CD14-positive monocyte (primary cell): ENCODE measurements around the gene APOD. TPM values are rescaled to one million over a fixed set of nuclear protein-coding genes. Genes with fewer than 3 reads are reported as not detected.
A peak's percentile ranks its signal among the peaks of the same experiment; 100 is the strongest.

Experiments used
- DNase-seq, 3 donors: peaks; one replicate each; pipeline ENCODE4 v3.0.0-alpha.2; 2011 to 2022
- H2AFZ ChIP-seq: 2 replicates; pipeline ENCODE4 v1.6.0; 2012; ENCODE audit warnings: mild to moderate bottlenecking, low read depth, low read length, inconsistent platforms; ENCODE audit not compliant: insufficient read depth, poor library complexity, severe bottlenecking
- H3K27ac ChIP-seq, 2 donors: 1 replicate in 1 of 2; 2 replicates in 1 of 2; pipeline ENCODE4 v1.5.1; 2012 to 2013; ENCODE audit warnings: low read length in 2 of 2, control low read depth in 1 of 2, inconsistent platforms in 1 of 2, low read depth in 1 of 2, mild to moderate bottlenecking in 1 of 2
- H3K27me3 ChIP-seq, 2 donors: one replicate each; pipeline versions ENCODE4 v1.6.0 to v1.6.1; 2011 to 2013; ENCODE audit warnings: low read length in 2 of 2; ENCODE audit not compliant: control insufficient read depth in 2 of 2, insufficient read depth in 2 of 2
- H3K36me3 ChIP-seq, 2 donors: replicated peaks in 1 of 2; 1 replicate in 1 of 2; 2 replicates in 1 of 2; pipeline versions ENCODE4 v1.5.1 to v1.6.1; 2012 to 2013; ENCODE audit warnings: low read length in 2 of 2, control low read depth in 1 of 2, inconsistent platforms in 1 of 2, mild to moderate bottlenecking in 1 of 2; ENCODE audit not compliant: insufficient read depth in 2 of 2, control insufficient read depth in 1 of 2
- H3K4me1 ChIP-seq, 2 donors: 1 replicate in 1 of 2; 2 replicates in 1 of 2; pipeline versions ENCODE4 v1.5.1 to v1.6.1; 2012 to 2013; ENCODE audit warnings: low read length in 2 of 2, control low read depth in 1 of 2, inconsistent platforms in 1 of 2, mild to moderate bottlenecking in 1 of 2, moderate library complexity in 1 of 2; ENCODE audit not compliant: insufficient read depth in 2 of 2, control insufficient read depth in 1 of 2
- H3K4me2 ChIP-seq: replicated peaks from 2 replicates; pipeline ENCODE3; 2012; ENCODE audit warnings: low read length, moderate library complexity, mild to moderate bottlenecking; ENCODE audit not compliant: poor library complexity, severe bottlenecking; ENCODE audit errors: extremely low read depth
- H3K4me3 ChIP-seq, 3 experiments: fragments of 200-600 bp in 1 of 3; sonication (generic) in 1 of 3; replicated peaks in 1 of 3; 1 replicate in 2 of 3; 2 replicates in 1 of 3; pipeline ENCODE4 v1.5.1; 2011 to 2013; ENCODE audit warnings: low read length in 3 of 3, mild to moderate bottlenecking in 3 of 3, control low read depth in 2 of 3, low read depth in 2 of 3, inconsistent platforms in 1 of 3, moderate library complexity in 1 of 3
- H3K79me2 ChIP-seq: 2 replicates; pipeline ENCODE4 v1.6.0; 2012; ENCODE audit warnings: mild to moderate bottlenecking, control low read depth, inconsistent platforms, low read length, moderate library complexity; ENCODE audit not compliant: insufficient read depth
- H3K9ac ChIP-seq: 2 replicates; pipeline ENCODE4 v1.6.0; 2017; ENCODE audit warnings: low read length, mild to moderate bottlenecking; ENCODE audit not compliant: insufficient read depth, poor library complexity, severe bottlenecking
- H3K9me3 ChIP-seq, 2 donors: replicated peaks in 1 of 2; 1 replicate in 1 of 2; 2 replicates in 1 of 2; pipeline versions ENCODE4 v1.5.1 to v1.6.1; 2012 to 2013; ENCODE audit warnings: low read length in 2 of 2, control low read depth in 1 of 2; ENCODE audit not compliant: control insufficient read depth in 1 of 2, insufficient read depth in 1 of 2
- H4K20me1 ChIP-seq: 2 replicates; pipeline ENCODE4 v1.6.0; 2012; ENCODE audit warnings: mild to moderate bottlenecking, low read length, control low read depth, moderate library complexity; ENCODE audit not compliant: insufficient read depth
- H3K27ac Mint-ChIP-seq, 7 donors: one replicate each; pipeline ENCODE4 v1.8.0; 2020; ENCODE audit warnings: mild to moderate bottlenecking in 7 of 7, mixed read lengths in 7 of 7, moderate library complexity in 6 of 7, inconsistent platforms in 2 of 7
- H3K27me3 Mint-ChIP-seq, 3 donors: one replicate each; pipeline ENCODE4 v1.8.0; 2021 to 2022; ENCODE audit warnings: low read depth in 3 of 3, mild to moderate bottlenecking in 3 of 3, mixed read lengths in 3 of 3, moderate library complexity in 3 of 3, inconsistent platforms in 1 of 3
- H3K36me3 Mint-ChIP-seq, 2 donors: one replicate each; pipeline ENCODE4 v1.8.0; 2020; ENCODE audit warnings: mixed read lengths in 2 of 2, inconsistent platforms in 1 of 2, mild to moderate bottlenecking in 1 of 2
- H3K4me1 Mint-ChIP-seq: one replicate; pipeline ENCODE4 v1.8.0; 2020; ENCODE audit warnings: mild to moderate bottlenecking, mixed read lengths
- H3K4me3 Mint-ChIP-seq, 2 donors: one replicate each; pipeline ENCODE4 v1.8.0; 2020; ENCODE audit warnings: mild to moderate bottlenecking in 2 of 2, mixed read lengths in 2 of 2, moderate library complexity in 1 of 2
- H3K9me3 Mint-ChIP-seq, 7 donors: one replicate each; pipeline ENCODE4 v1.8.0; 2020 to 2022; ENCODE audit warnings: mixed read lengths in 7 of 7, mild to moderate bottlenecking in 6 of 7, moderate library complexity in 6 of 7, inconsistent platforms in 2 of 7
- WGBS: methylation state at CpG from one replicate; pipeline ENCODE4 v1.1.5; 2013; ENCODE audit warnings: missing lambda C conversion rate; ENCODE audit not compliant: insufficient coverage; 5-methylcytosine and 5-hydroxymethylcytosine counted together
- intact Hi-C, 2 donors: fragments of 100-400 bp; cut with micrococcal nuclease; formaldehyde crosslinking; loops; one replicate each; pipeline versions ENCODE4 v1.15.0 to v1.15.1; 2023
- polyA plus RNA-seq, 3 donors: library from polyadenylated mRNA; depleted of rRNA in 1 of 3; unstranded in 2 of 3; stranded (reverse) in 1 of 3; fragments of 300-500 nt in 2 of 3; fragments of >200 nt in 1 of 3; fragmentation: Illumina TruSeq in 2 of 3; gene quantifications; 1 replicate in 2 of 3; 2 replicates in 1 of 3; pipeline ENCODE4 v1.2.3, GENCODE V29; 2012 to 2021
- TF ChIP-seq, protein P1 (sequence below): fragments of 200-600 bp; IDR thresholded peaks from one replicate; pipeline ENCODE4 v1.8.0; 2022; ENCODE audit warnings: antibody characterized with exemption, mild to moderate bottlenecking

Gene APOD
- polyA plus RNA-seq, 3 donors, result not detected

DNA sequence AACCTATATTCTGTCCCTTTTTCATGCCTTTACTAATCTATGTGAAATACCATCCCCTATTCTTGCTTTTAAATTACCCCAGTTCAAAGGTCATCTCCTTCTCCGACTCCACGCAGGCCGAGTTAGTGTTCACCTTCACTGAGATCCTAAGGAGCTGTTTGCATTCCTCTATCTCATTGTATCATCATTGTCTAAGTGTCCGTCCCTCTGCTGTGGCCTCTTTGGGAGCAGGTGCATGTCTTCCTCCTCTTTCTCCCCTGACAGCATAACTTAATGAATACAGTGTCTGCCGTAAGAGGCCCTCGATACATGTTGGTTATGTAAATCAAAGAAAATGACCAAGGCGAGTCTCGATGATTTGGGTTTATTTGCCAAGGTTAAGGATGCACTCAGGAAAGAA is 35.7 kb downstream of the APOD start:
- Histone ChIP-seq H3K27me3 (peaks cover 10 to 16% of the 10 kb centered on the region in 2 donors), H3K36me3 (no peaks in the 10 kb centered on the region), H3K9ac (no peak overlapping the region), H3K4me3 (no peak overlapping the region), H3K79me2 (peaks cover 2% of the 10 kb centered on the region), H3K9me3 (no peaks in the 10 kb centered on the region), H3K4me1 (peaks cover 9 to 15% of the 10 kb centered on the region in 2 donors), H2AFZ (no peak overlapping the region), H3K27ac (no peak overlapping the region), H3K4me2 (no peak overlapping the region), H4K20me1 (peaks cover 10% of the 10 kb centered on the region)
- whole genome bisulfite sequencing, result 95% methylated on average over 7 of the region's 8 CpGs
- no peak for DNase-seq
- intact Hi-C loops, result loop anchor here in 1 of 2 donors (10.0 kb wide), 1 partner anchor 357 kb away; the partner anchor contains the start of gene TNK2
- Mint-ChIP-seq H3K9me3 (peaks cover 0 to 2% (median 0%) of the 10 kb centered on the region in 7 donors), H3K27me3 (peaks cover 23 to 39% (median 35%) of the 10 kb centered on the region in 3 donors), H3K4me3 (peak overlapping the region in 1 of 2 donors; percentile 43), H3K27ac (no peak overlapping the region), H3K4me1 (peaks cover 34% of the 10 kb centered on the region), H3K36me3 (no peaks in the 10 kb centered on the region)
- TF ChIP-seq, protein P1, sequence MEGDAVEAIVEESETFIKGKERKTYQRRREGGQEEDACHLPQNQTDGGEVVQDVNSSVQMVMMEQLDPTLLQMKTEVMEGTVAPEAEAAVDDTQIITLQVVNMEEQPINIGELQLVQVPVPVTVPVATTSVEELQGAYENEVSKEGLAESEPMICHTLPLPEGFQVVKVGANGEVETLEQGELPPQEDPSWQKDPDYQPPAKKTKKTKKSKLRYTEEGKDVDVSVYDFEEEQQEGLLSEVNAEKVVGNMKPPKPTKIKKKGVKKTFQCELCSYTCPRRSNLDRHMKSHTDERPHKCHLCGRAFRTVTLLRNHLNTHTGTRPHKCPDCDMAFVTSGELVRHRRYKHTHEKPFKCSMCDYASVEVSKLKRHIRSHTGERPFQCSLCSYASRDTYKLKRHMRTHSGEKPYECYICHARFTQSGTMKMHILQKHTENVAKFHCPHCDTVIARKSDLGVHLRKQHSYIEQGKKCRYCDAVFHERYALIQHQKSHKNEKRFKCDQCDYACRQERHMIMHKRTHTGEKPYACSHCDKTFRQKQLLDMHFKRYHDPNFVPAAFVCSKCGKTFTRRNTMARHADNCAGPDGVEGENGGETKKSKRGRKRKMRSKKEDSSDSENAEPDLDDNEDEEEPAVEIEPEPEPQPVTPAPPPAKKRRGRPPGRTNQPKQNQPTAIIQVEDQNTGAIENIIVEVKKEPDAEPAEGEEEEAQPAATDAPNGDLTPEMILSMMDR, result no peak

DNA sequence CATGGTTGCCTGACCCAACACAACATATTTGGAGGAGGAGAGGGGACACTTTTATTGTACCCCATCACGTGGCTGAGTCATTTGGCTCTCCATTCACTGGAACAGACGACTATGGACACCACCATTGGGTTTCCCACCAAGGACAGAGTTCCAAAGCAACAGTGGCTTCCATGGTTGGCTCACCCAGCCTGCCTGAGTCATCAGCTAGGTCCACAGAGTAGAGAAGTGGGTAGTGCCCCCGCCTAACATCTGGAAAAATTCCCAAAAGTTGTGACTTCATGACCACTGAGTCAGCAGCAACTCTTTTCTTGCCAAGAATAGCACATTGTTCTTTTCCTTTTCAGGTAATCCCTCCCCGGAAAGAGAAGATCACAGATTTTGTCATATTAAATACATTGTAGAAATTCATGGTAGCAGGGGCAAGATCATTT is 37.6 kb downstream of the APOD start:
- 56% methylated on average over 3 of the region's 4 CpGs for WGBS
- H3K27ac ChIP-seq, result no peak overlapping the region
- no peaks in the 10 kb centered on the region for H3K36me3 ChIP-seq
- H3K27me3 Mint-ChIP-seq, result peaks cover 23 to 39% (median 35%) of the 10 kb centered on the region in 3 donors
- peaks cover 18 to 29% of the 10 kb centered on the region in 2 donors for H3K4me1 ChIP-seq
- H2AFZ ChIP-seq, result no peak overlapping the region
- intact Hi-C loops, result loop anchor here in 1 of 2 donors (10.0 kb wide), 1 partner anchor 359 kb away; the partner anchor contains the start of gene TNK2
- peaks cover 23% of the 10 kb centered on the region for H4K20me1 ChIP-seq
- no peak overlapping the region for H3K9ac ChIP-seq
- no peak overlapping the region for H3K4me2 ChIP-seq
- H3K27ac Mint-ChIP-seq, result no peak overlapping the region
- H3K9me3 Mint-ChIP-seq, result peaks cover 0 to 2% (median 0%) of the 10 kb centered on the region in 7 donors
- TF ChIP-seq, protein P1, result no peak
- H3K9me3 ChIP-seq, result no peaks in the 10 kb centered on the region
- peak in 2 of 3 donors; percentile 11 to 86 for DNase-seq
- no peak overlapping the region for H3K4me3 ChIP-seq
- peaks cover 20% of the 10 kb centered on the region for H3K79me2 ChIP-seq
- peaks cover 10 to 16% of the 10 kb centered on the region in 2 donors for H3K27me3 ChIP-seq
- no peaks in the 10 kb centered on the region for H3K36me3 Mint-ChIP-seq
- H3K4me1 Mint-ChIP-seq, result peaks cover 43% of the 10 kb centered on the region
- H3K4me3 Mint-ChIP-seq, result no peak overlapping the region
